ENCODE data around the gene COL4A2.

Gene COL4A2

GRCh38 chr13:110340812-110341444 lies 33.8 kb downstream of the COL4A2 start:
- no peak overlapping the region for H3K4me3 ChIP-seq (ENCODE audit: low read depth, low read length)
- TF ChIP-seq CTCF (IDR thresholded peaks at IDR 0.05; ENCODE audit: low read depth, low read length): no peak
- H3K36me3 ChIP-seq: no peaks in the 10 kb centered on the region
- DNase-seq: no peak
- no peaks in the 10 kb centered on the region for H3K27me3 ChIP-seq (ENCODE audit: insufficient read depth, low read depth, severe bottlenecking)
- no peak overlapping the region for H3K27ac ChIP-seq
- H3K9me3 ChIP-seq (ENCODE audit: severe bottlenecking): no peaks in the 10 kb centered on the region

GRCh38 chr13:110341445-110342244 lies 34.6 kb downstream of the COL4A2 start:
- Histone ChIP-seq H3K9me3 (ENCODE audit: severe bottlenecking) (no peaks in the 10 kb centered on the region), H3K27me3 (ENCODE audit: insufficient read depth, low read depth, severe bottlenecking) (no peaks in the 10 kb centered on the region), H3K36me3 (no peaks in the 10 kb centered on the region), H3K4me3 (ENCODE audit: low read depth, low read length) (no peak overlapping the region), H3K27ac (no peak overlapping the region)
- peak; percentile 1 for DNase-seq
- no peak for TF ChIP-seq CTCF (IDR thresholded peaks at IDR 0.05; ENCODE audit: low read depth, low read length)

GRCh38 chr13:110342474-110342873 lies 35.4 kb downstream of the COL4A2 start:
- Histone ChIP-seq H3K27ac (no peak overlapping the region), H3K4me3 (ENCODE audit: low read depth, low read length) (no peak overlapping the region), H3K9me3 (ENCODE audit: severe bottlenecking) (no peaks in the 10 kb centered on the region), H3K36me3 (no peaks in the 10 kb centered on the region), H3K27me3 (ENCODE audit: insufficient read depth, low read depth, severe bottlenecking) (no peaks in the 10 kb centered on the region)
- peak; percentile 4 for DNase-seq
- TF ChIP-seq CTCF (IDR thresholded peaks at IDR 0.05; ENCODE audit: low read depth, low read length): no peak

GRCh38 chr13:110343241-110343865 lies 36.3 kb downstream of the COL4A2 start:
- peak; percentile 2 for DNase-seq
- Histone ChIP-seq H3K4me3 (ENCODE audit: low read depth, low read length) (no peak overlapping the region), H3K27me3 (ENCODE audit: insufficient read depth, low read depth, severe bottlenecking) (no peaks in the 10 kb centered on the region), H3K9me3 (ENCODE audit: severe bottlenecking) (no peaks in the 10 kb centered on the region), H3K36me3 (no peaks in the 10 kb centered on the region), H3K27ac (no peak overlapping the region)
- no peak for TF ChIP-seq CTCF (IDR thresholded peaks at IDR 0.05; ENCODE audit: low read depth, low read length)

GRCh38 chr13:110344320-110344719 lies 37.2 kb downstream of the COL4A2 start:
- H3K27ac ChIP-seq: no peak overlapping the region
- TF ChIP-seq CTCF (IDR thresholded peaks at IDR 0.05; ENCODE audit: low read depth, low read length): no peak
- DNase-seq: peak; percentile 1
- no peaks in the 10 kb centered on the region for H3K36me3 ChIP-seq
- H3K4me3 ChIP-seq (ENCODE audit: low read depth, low read length): no peak overlapping the region
- H3K27me3 ChIP-seq (ENCODE audit: insufficient read depth, low read depth, severe bottlenecking): no peaks in the 10 kb centered on the region
- no peaks in the 10 kb centered on the region for H3K9me3 ChIP-seq (ENCODE audit: severe bottlenecking)

Data from WERI-Rb-1 (cell line).